Small intestine (tissue), 7 donors: ENCODE results near the gene MRC2. TPM values are rescaled to one million over a fixed set of nuclear protein-coding genes. Genes with fewer than 3 reads are reported as not detected.

Source experiments
- DNase-seq, 2 donors: peaks; one replicate each; pipeline versions ENCODE4 v3.0.0 to v3.0.0-alpha.2; 2013
- FAIRE-seq: peaks from 2 replicates; lab custom pipeline; 2012; peaks lifted over from hg19 to GRCh38; lab: Jason Lieb, UNC
- H3K27ac ChIP-seq, 3 donors: one replicate each; pipeline ENCODE4 v1.5.1; 2013; ENCODE audit warnings: low read length in 2 of 3, mild to moderate bottlenecking in 2 of 3, control low read depth in 1 of 3, inconsistent platforms in 1 of 3, low read depth in 1 of 3, moderate library complexity in 1 of 3
- H3K27me3 ChIP-seq, 3 donors: one replicate each; pipeline ENCODE4 v1.6.1; 2013; ENCODE audit warnings: low read length in 3 of 3, inconsistent platforms in 1 of 3; ENCODE audit not compliant: control insufficient read depth in 3 of 3, insufficient read depth in 3 of 3
- H3K36me3 ChIP-seq, 3 donors: one replicate each; pipeline ENCODE4 v1.6.1; 2013; ENCODE audit warnings: low read length in 3 of 3, inconsistent platforms in 1 of 3, low read depth in 1 of 3, mild to moderate bottlenecking in 1 of 3, moderate library complexity in 1 of 3; ENCODE audit not compliant: control insufficient read depth in 3 of 3, insufficient read depth in 2 of 3
- H3K4me1 ChIP-seq, 3 donors: one replicate each; pipeline ENCODE4 v1.6.1; 2013; ENCODE audit warnings: low read length in 2 of 3, inconsistent platforms in 1 of 3, low read depth in 1 of 3, mild to moderate bottlenecking in 1 of 3, moderate library complexity in 1 of 3; ENCODE audit not compliant: control insufficient read depth in 3 of 3, insufficient read depth in 2 of 3
- H3K4me3 ChIP-seq, 3 donors: one replicate each; pipeline ENCODE4 v1.5.1; 2013; ENCODE audit warnings: low read length in 3 of 3, control low read depth in 1 of 3, inconsistent platforms in 1 of 3, low read depth in 1 of 3, mild to moderate bottlenecking in 1 of 3, moderate library complexity in 1 of 3
- H3K9me3 ChIP-seq, 2 donors: one replicate each; pipeline ENCODE4 v1.6.1; 2013; ENCODE audit warnings: low read depth in 1 of 2, low read length in 1 of 2; ENCODE audit not compliant: control insufficient read depth in 2 of 2, insufficient read depth in 1 of 2
- WGBS, 3 donors: extraction: QIAGEN DNeasy Blood & Tissue Kit; methylation state at CpG; one replicate each; pipeline ENCODE4 v1.1.7; 2013; 5-methylcytosine and 5-hydroxymethylcytosine counted together
- polyA plus RNA-seq, 4 donors: library from polyadenylated mRNA; stranded (reverse) in 3 of 4; unstranded in 1 of 4; fragments of 200-250 nt in 3 of 4; fragments of 120-200 nt in 1 of 4; gene quantifications; one replicate each; pipeline versions ENCODE4 v1.2.1 to v1.2.3, GENCODE V29; 2013
- donor health status: healthy with polysubstance abuse.
- donor health status: control.
- donor health status: control.
- donor health status: Bipolar disorder and iron deficiency.
- donor health status: healthy.

MRC2 gene
- polyA plus RNA-seq, 4 donors: 0.67 to 11.6 (median 4.5) TPM

GRCh38 chr17:62679866-62680377, 52.5 kb downstream of the MRC2 start:
- Histone ChIP-seq H3K36me3 (peaks cover 0 to 14% (median 0%) of the 10 kb centered on the region in 3 donors), H3K4me1 (no peaks in the 10 kb centered on the region), H3K27me3 (no peaks in the 10 kb centered on the region), H3K4me3 (no peak overlapping the region), H3K27ac (no peak overlapping the region), H3K9me3 (no peaks in the 10 kb centered on the region)
- DNase-seq (no peak), FAIRE-seq (no peak)
- 86 to 89% (median 89%) methylated on average over 30 to 37 of the region's 37 CpGs for WGBS, 3 donors

DNA sequence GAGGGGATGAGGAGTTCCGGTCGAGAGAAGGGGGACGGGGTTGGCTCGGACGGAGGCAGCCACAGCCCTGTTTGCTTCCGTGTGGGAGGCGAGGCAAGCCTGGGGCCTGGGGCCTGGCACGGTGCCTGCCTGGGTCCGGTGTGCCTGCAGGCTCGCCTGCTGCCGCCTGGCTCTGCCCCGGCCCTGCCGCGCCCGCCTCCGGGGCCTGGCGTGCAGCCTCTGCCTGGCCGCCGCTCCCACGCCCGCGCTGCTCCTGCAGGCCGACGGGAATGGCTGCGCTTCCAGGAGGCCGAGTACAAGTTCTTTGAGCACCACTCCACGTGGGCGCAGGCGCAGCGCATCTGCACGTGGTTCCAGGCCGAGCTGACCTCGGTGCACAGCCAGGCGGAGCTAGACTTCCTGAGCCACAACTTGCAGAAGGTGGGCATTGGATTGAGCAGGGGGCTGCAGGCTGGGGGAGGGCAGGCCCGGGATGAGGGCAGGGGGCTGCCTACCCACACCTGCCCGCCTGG, 53.1 kb downstream of the MRC2 start:
- H3K4me3 ChIP-seq: no peak overlapping the region
- DNase-seq: peak in 1 of 2 donors; percentile 9
- H3K4me1 ChIP-seq: no peaks in the 10 kb centered on the region
- H3K27me3 ChIP-seq: no peaks in the 10 kb centered on the region
- WGBS, 3 donors: 43 to 85% (median 58%) methylated on average over 29 to 36 of the region's 36 CpGs
- H3K27ac ChIP-seq: no peak overlapping the region
- H3K36me3 ChIP-seq: peaks cover 0 to 12% (median 0%) of the 10 kb centered on the region in 3 donors
- no peaks in the 10 kb centered on the region for H3K9me3 ChIP-seq
- no peak for FAIRE-seq

DNA sequence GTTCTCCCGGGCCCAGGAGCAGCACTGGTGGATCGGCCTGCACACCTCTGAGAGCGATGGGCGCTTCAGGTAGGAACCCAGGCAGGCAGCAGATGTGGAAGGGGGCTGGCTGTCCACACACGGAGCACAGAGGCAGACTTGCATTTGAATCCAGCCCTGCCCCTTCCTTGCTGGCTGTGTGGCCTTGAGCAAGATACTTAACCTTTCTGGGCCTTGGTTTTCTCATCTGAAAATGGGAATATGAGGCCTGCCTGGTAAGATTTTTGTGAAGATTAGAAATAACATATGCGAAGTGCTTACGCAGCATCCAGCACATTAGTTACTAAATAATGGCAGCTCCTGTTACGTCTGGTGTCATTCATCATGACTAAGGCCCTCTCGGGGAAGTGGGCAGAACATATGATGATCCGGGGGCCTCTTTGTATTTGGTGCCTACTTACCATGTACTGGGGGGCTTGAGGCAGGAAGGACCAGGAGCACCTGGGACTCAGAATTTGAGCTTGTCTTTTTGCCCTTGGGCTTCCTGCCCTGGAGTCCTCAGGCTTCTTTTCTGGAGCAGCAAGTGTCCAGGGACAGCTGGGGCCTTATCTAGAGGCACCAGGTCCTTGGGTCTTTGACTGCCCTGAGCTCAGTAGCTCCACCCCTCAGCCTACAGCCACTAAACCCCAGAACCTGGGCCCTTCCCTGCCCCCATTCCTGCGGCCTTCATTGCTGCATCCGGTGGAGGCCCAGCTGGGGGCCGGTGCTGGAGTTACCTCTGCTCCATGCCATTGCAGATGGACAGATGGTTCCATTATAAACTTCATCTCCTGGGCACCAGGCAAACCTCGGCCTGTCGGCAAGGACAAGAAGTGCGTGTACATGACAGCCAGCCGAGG, 53.8 kb downstream of the MRC2 start:
- DNase-seq (no peak), FAIRE-seq (no peak)
- H3K27ac ChIP-seq: no peak overlapping the region
- no peaks in the 10 kb centered on the region for H3K27me3 ChIP-seq
- peaks cover 0 to 6% (median 0%) of the 10 kb centered on the region in 3 donors for H3K36me3 ChIP-seq
- no peaks in the 10 kb centered on the region for H3K4me1 ChIP-seq
- H3K9me3 ChIP-seq: no peaks in the 10 kb centered on the region
- 90 to 94% (median 91%) methylated on average over 17 of the region's 17 CpGs for WGBS, 3 donors
- no peak overlapping the region for H3K4me3 ChIP-seq

DNA sequence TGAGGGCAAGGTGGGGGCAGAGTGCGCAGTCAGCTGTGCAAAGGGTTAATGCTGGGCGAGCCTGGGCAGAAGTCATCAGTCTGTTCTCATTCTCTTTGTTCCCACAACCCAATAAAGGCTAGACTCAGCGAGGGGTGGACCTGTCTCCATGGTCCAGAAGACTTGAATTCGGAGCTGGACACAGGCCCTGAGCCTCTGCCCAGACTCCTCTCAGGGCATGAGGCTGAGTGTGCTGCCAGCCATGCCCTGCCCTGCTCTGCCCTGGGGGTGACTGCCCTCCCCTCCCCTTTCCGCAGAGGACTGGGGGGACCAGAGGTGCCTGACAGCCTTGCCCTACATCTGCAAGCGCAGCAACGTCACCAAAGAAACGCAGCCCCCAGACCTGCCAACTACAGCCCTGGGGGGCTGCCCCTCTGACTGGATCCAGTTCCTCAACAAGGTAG, 54.5 kb downstream of the MRC2 start:
- no peak overlapping the region for H3K4me3 ChIP-seq
- DNase-seq: no peak
- FAIRE-seq: no peak
- peaks cover 0 to 5% (median 0%) of the 10 kb centered on the region in 3 donors for H3K36me3 ChIP-seq
- no peak overlapping the region for H3K27ac ChIP-seq
- WGBS, 3 donors: 91 to 94% (median 93%) methylated on average over 8 of the region's 8 CpGs
- no peaks in the 10 kb centered on the region for H3K27me3 ChIP-seq
- no peaks in the 10 kb centered on the region for H3K4me1 ChIP-seq
- no peaks in the 10 kb centered on the region for H3K9me3 ChIP-seq

DNA sequence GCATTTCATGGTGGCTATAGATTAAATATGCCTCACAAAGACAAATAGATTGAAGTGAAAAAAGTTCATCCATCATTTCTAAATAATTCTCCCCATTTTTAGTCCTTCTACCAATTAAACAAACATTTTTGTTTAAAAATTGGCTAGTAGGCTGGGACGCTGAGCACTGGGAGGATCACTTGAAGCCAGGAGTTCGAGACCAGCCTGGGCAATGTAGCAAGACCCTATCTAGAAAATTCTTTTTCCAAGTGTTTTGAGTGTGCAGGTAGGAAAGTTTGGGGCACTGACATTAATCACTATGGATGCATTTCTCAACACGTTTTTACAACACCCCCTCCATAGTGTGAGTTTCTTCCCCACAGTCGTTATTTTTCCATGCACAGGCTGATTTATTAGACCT, 56.7 kb downstream of the MRC2 start:
- no peak for FAIRE-seq
- Histone ChIP-seq H3K27me3 (no peaks in the 10 kb centered on the region), H3K4me1 (no peaks in the 10 kb centered on the region), H3K9me3 (no peaks in the 10 kb centered on the region), H3K27ac (no peak overlapping the region), H3K4me3 (no peak overlapping the region), H3K36me3 (peaks cover 0 to 8% (median 0%) of the 10 kb centered on the region in 3 donors)
- 67 to 84% (median 73%) methylated on average over 4 of the region's 4 CpGs for WGBS, 3 donors
- no peak for DNase-seq

DNA sequence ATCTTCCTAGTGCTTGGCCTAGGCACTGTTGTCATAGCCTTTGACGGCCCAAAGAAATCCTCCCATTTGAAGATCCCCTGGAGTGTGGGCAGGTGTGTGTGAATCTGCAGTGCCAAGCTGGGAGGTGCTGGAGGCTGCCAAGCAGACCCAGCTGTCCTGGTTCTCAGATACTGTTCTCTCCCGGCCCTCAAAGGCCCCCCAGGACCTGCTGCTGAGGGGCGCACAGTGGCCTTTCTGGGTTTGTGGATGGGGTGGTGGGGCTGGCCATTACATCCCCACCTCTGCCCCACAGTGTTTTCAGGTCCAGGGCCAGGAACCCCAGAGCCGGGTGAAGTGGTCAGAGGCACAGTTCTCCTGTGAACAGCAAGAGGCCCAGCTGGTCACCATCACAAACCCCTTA, 60.5 kb downstream of the MRC2 start:
- Histone ChIP-seq H3K36me3 (peaks cover 0 to 11% (median 0%) of the 10 kb centered on the region in 3 donors), H3K9me3 (no peaks in the 10 kb centered on the region), H3K27ac (no peak overlapping the region), H3K4me3 (no peak overlapping the region), H3K27me3 (no peaks in the 10 kb centered on the region), H3K4me1 (no peaks in the 10 kb centered on the region)
- DNase-seq: no peak
- FAIRE-seq: no peak
- 83 to 93% (median 91%) methylated on average over 4 of the region's 4 CpGs for WGBS, 3 donors

DNA sequence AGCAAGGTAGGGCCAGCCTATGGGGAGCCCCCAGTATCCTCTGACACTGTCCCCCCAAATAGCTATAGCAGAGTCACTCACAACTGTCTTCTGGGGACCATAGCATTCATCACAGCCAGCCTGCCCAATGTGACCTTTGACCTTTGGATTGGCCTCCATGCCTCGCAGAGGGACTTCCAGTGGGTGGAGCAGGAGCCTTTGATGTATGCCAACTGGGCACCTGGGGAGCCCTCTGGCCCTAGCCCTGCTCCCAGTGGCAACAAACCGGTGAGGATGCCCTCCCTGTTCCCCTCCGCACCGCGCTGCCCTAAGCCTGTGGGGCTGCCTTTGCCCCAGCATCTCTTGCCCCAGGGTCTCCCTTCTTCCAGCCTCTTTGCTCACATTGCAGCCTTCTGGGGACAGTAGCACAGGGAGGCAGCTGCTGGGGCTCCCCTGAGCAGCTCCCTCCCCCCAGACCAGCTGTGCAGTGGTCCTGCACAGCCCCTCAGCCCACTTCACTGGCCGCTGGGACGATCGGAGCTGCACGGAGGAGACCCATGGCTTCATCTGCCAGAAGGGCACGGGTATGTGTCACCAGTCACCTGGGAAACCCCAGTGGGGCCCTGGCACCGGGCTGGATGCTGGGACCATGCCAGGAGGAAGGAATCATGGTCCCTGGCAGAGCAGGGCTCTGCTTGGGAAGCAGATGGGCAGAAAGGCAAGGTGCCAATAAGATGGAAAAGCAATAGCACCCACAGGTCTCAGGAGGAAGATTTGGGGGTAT, 61.1 kb downstream of the MRC2 start:
- WGBS, 3 donors: 44 to 72% (median 52%) methylated on average over 11 of the region's 11 CpGs
- FAIRE-seq (no peak), DNase-seq (peak in 1 of 2 donors; percentile 8)

More for the DNA sequence above, 61.1 kb downstream of the MRC2 start:
- H3K4me3 ChIP-seq: no peak overlapping the region
- H3K4me1 ChIP-seq: no peaks in the 10 kb centered on the region
- H3K27ac ChIP-seq: no peak overlapping the region
- no peaks in the 10 kb centered on the region for H3K27me3 ChIP-seq
- H3K36me3 ChIP-seq: peaks cover 0 to 11% (median 0%) of the 10 kb centered on the region in 3 donors
- H3K9me3 ChIP-seq: no peaks in the 10 kb centered on the region
